Stomach smooth muscle (tissue), 2 donors: ENCODE results near the gene KRTAP22-2.

ENCODE experiments used
- H3K27ac ChIP-seq: one replicate; pipeline ENCODE4 v1.7.0; 2013; ENCODE audit warnings: mild to moderate bottlenecking, low read length, inconsistent platforms
- H3K27me3 ChIP-seq, 2 donors: one replicate each; pipeline ENCODE4 v1.7.0; 2013; ENCODE audit warnings: low read length in 2 of 2; ENCODE audit not compliant: insufficient read depth in 2 of 2, control insufficient read depth in 1 of 2
- H3K36me3 ChIP-seq, 2 donors: one replicate each; pipeline ENCODE4 v1.7.0; 2013; ENCODE audit warnings: low read length in 2 of 2; ENCODE audit not compliant: control insufficient read depth in 2 of 2, insufficient read depth in 2 of 2
- H3K4me1 ChIP-seq: one replicate; pipeline ENCODE4 v1.7.0; 2013; ENCODE audit warnings: low read length; ENCODE audit not compliant: control insufficient read depth, insufficient read depth
- H3K4me3 ChIP-seq, 2 donors: one replicate each; pipeline ENCODE4 v1.7.0; 2013; ENCODE audit warnings: low read length in 2 of 2
- H3K9ac ChIP-seq, 2 donors: one replicate each; pipeline ENCODE4 v1.7.0; 2013; ENCODE audit warnings: low read length in 2 of 2, mild to moderate bottlenecking in 1 of 2
- H3K9me3 ChIP-seq, 2 donors: one replicate each; pipeline ENCODE4 v1.7.0; 2013; ENCODE audit warnings: low read length in 2 of 2; ENCODE audit not compliant: control insufficient read depth in 2 of 2
- donor health status: healthy.
- donor health status: Pancreatic carcinoma.

KRTAP22-2 gene

GRCh38 chr21:30563630-30564029 is 26.6 kb downstream of the KRTAP22-2 start:
- no peaks in the 10 kb centered on the region for H3K4me1 ChIP-seq
- H3K27me3 ChIP-seq: no peaks in the 10 kb centered on the region
- no peak overlapping the region for H3K4me3 ChIP-seq
- no peak overlapping the region for H3K27ac ChIP-seq
- H3K9ac ChIP-seq: no peak overlapping the region
- H3K36me3 ChIP-seq: no peaks in the 10 kb centered on the region
- H3K9me3 ChIP-seq: no peaks in the 10 kb centered on the region

DNA sequence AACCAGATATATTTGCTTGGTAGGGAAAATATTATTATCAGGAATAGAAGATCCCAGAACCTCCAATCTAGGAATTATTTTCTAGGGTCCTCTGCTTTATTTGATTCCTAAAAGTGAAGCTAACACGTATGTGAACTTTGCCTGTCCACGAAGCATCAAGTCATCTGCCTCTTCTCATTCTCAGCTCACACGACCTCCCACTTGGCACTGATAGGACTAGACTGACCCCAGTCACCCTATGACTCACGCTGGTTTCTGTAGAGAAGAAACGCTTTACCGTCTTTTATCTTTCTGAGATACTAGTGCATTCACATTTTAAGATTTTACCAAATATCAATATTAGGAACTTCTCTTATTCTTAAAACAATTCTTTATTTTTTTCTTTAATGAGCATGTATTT is 27.1 kb downstream of the KRTAP22-2 start:
- Histone ChIP-seq H3K27ac (no peak overlapping the region), H3K4me3 (no peak overlapping the region), H3K9me3 (no peaks in the 10 kb centered on the region), H3K36me3 (no peaks in the 10 kb centered on the region), H3K27me3 (no peaks in the 10 kb centered on the region), H3K4me1 (no peaks in the 10 kb centered on the region), H3K9ac (no peak overlapping the region)

DNA sequence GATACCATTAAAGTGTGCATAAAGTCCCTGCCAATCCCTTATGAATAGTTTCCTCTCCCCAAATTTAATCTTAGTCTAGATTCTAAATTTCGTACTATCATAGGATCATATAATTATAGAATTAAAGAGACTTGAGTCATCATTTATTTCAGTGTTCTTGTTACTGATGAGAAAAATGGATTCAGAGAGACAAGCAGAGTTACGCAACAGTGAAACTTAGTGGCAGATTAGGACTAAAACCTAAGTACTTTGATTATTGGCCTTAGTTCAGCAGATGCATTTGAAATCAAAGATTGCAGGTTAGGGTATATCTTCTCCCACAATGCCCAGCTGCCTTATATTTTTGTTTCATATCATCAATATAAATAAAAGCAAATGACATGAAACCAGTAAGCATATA is 28.2 kb downstream of the KRTAP22-2 start:
- Histone ChIP-seq H3K27ac (no peak overlapping the region), H3K36me3 (no peaks in the 10 kb centered on the region), H3K27me3 (no peaks in the 10 kb centered on the region), H3K4me1 (no peaks in the 10 kb centered on the region), H3K9ac (no peak overlapping the region), H3K4me3 (no peak overlapping the region), H3K9me3 (no peaks in the 10 kb centered on the region)

DNA sequence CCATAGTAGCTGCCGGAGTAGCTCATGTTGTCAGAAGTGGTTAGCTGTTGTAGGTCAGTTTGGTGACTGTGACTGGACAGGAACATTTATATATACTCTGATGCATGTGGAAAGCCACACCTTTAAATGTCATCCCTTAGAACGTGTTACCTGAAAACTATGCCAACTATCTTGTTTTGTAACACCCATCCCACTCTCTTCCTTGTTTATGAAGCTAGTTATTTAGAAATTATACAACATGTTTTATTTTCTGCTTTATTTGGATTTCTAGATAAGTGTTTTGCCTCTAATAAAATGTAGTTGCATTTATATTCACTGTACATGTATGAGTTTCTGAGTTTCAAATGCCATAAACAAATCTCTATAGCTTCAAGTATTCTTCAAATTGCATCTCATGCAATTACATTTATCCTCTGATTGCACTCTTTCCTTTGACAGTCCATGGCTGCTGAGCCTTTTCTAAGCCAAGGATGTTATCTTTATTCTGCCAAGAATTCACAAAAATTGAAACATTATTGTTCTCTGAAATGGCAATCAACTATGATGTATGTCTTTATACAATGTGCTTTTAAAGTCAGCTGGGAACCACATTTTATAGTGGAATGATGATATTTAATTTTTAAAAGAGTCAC is 28.8 kb downstream of the KRTAP22-2 start, which contains the start of gene KRTAP19-7:
TSS of gene KRTAP19-7 (minus strand) at position 51 of the 632 bp plus-strand sequence. CDS start at position 26, 25 bp downstream.
- no peaks in the 10 kb centered on the region for H3K4me1 ChIP-seq
- H3K36me3 ChIP-seq: no peaks in the 10 kb centered on the region
- no peak within 1 kb of the TSS for H3K4me3 ChIP-seq
- H3K27ac ChIP-seq: no peak within 1 kb of the TSS
- H3K9ac ChIP-seq: no peak within 1 kb of the TSS
- no peaks in the 10 kb centered on the region for H3K27me3 ChIP-seq
- H3K9me3 ChIP-seq: no peaks in the 10 kb centered on the region

DNA sequence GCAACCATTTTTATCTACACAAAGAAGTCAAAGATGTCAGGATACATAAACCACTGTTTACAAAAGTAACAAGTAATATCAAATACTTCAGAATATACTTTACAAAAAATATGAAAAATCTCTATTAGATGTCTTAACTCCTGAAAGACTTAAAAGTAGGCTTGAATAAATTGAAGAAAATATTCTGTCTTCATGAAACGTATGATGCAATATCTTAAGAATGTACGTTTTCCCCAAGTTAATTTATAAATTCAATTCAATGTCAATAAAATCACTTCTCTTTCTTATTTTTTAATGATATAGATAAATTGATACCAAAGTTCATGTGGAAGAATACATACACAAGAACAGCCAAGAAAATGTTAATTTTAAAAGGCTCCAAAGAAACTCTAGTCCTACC is 35.1 kb downstream of the KRTAP22-2 start:
- Histone ChIP-seq H3K27me3 (no peaks in the 10 kb centered on the region), H3K9me3 (no peaks in the 10 kb centered on the region), H3K9ac (no peak overlapping the region), H3K36me3 (no peaks in the 10 kb centered on the region), H3K4me3 (no peak overlapping the region), H3K4me1 (no peaks in the 10 kb centered on the region), H3K27ac (no peak overlapping the region)

- H3K4me1 ChIP-seq: no peaks in the 10 kb centered on the region
- no peak overlapping the region for H3K4me3 ChIP-seq
- no peak overlapping the region for H3K27ac ChIP-seq
- H3K36me3 ChIP-seq: no peaks in the 10 kb centered on the region
- no peak overlapping the region for H3K9ac ChIP-seq
- no peaks in the 10 kb centered on the region for H3K27me3 ChIP-seq
- no peaks in the 10 kb centered on the region for H3K9me3 ChIP-seq
Measured at GRCh38 chr21:30552782-30553181, 37.4 kb downstream of the KRTAP22-2 start.

GRCh38 chr21:30541764-30542163 is 48.4 kb downstream of the KRTAP22-2 start, which contains the start of gene KRTAP19-6:
Gene KRTAP19-6 (minus strand): TSS chr21:30541864. CDS start chr21:30541833, 31 bp downstream.
- no peaks in the 10 kb centered on the region for H3K9me3 ChIP-seq
- H3K9ac ChIP-seq: no peak within 1 kb of the TSS
- H3K4me3 ChIP-seq: no peak within 1 kb of the TSS
- no peaks in the 10 kb centered on the region for H3K4me1 ChIP-seq
- no peak within 1 kb of the TSS for H3K27ac ChIP-seq
- H3K27me3 ChIP-seq: no peaks in the 10 kb centered on the region
- H3K36me3 ChIP-seq: no peaks in the 10 kb centered on the region
